Measurements from ENCODE around the gene P2RY14. TPM values are rescaled to one million over a fixed set of nuclear protein-coding genes. Genes with fewer than 3 reads are reported as not detected.
A peak's percentile ranks its signal among the peaks of the same experiment; 100 is the strongest.

The P2RY14 gene
- total and polyA plus RNA-seq, 10 of the 15 experiments (the other 5 are each of a cell fraction or from before 2014, with no cell fraction given): 0.06 to 0.37 (median 0.28) TPM; not detected in 7

DNA sequence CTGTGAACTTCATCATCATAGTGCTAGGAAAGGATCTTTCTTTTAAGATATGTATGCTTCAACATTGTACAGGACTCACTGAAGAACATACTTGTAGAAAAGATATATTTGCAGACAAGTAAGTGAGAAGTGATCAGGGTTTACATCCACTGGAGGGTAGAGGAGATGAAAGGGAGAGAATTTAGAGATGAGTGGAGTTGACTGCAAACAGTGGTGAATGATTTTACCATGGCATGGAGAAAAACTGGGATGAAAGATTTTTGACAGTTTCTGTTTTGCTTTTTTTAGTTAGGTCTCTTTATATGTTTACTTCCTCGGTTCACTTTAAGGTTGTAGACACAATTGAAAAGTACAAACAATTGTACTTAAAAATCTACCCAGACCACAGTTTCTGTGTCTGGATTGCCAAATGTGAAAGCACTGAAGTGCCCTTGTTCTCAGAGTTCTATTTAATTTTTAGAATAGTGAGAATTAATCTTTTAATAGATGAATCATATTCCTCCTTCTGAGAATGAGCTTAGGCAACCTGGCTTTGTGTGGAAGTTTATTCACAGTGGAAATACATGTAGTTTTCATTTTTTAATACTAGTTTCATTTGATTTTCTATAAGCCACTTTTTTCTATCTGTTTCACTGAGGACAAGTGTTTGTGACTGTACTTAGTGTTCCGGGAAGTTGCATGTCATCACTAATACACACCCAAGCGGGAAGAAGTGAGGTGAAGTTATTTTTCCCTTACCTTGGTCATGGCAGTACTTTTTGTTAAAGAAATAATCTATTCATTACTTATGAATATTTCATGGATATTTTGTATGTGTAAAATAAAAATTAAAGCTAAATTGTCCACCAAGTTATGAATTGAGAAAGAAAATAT, 73.6 kb downstream of the P2RY14 start (continued):
- no peak for TF ChIP-seq ZNF24 (IDR thresholded peaks at IDR 0.05)
- TF ChIP-seq, protein P1, sequence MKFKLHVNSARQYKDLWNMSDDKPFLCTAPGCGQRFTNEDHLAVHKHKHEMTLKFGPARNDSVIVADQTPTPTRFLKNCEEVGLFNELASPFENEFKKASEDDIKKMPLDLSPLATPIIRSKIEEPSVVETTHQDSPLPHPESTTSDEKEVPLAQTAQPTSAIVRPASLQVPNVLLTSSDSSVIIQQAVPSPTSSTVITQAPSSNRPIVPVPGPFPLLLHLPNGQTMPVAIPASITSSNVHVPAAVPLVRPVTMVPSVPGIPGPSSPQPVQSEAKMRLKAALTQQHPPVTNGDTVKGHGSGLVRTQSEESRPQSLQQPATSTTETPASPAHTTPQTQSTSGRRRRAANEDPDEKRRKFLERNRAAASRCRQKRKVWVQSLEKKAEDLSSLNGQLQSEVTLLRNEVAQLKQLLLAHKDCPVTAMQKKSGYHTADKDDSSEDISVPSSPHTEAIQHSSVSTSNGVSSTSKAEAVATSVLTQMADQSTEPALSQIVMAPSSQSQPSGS (IDR thresholded peaks at IDR 0.05; ENCODE audit: low read length): no peak
- no peak for TF ChIP-seq NBN (IDR thresholded peaks at IDR 0.05)
- no peak for TF ChIP-seq RUNX3 (IDR thresholded peaks at IDR 0.05; ENCODE audit: low read length)
- no peak for TF ChIP-seq SMC3 (IDR thresholded peaks at IDR 0.05; ENCODE audit: borderline replicate concordance, low read length)
- no peak for TF ChIP-seq SPI1 (IDR thresholded peaks at IDR 0.05; ENCODE audit: borderline replicate concordance, insufficient read depth, low read depth, low read length)
- no peak for TF ChIP-seq CHD4 (IDR thresholded peaks at IDR 0.05)
- no peak for TF ChIP-seq PAX8 (IDR thresholded peaks at IDR 0.05)
- no peak for TF ChIP-seq NR2C2 (IDR thresholded peaks at IDR 0.05; ENCODE audit: borderline replicate concordance, control insufficient read depth, insufficient read length, low read depth)
- no peak for TF ChIP-seq SIN3A (IDR thresholded peaks at IDR 0.05; ENCODE audit: low read depth, low read length)
- TF ChIP-seq LARP7 (IDR thresholded peaks at IDR 0.05): no peak
- no peak for TF ChIP-seq HDAC6 (IDR thresholded peaks at IDR 0.05; ENCODE audit: unreplicated experiment)

DNA sequence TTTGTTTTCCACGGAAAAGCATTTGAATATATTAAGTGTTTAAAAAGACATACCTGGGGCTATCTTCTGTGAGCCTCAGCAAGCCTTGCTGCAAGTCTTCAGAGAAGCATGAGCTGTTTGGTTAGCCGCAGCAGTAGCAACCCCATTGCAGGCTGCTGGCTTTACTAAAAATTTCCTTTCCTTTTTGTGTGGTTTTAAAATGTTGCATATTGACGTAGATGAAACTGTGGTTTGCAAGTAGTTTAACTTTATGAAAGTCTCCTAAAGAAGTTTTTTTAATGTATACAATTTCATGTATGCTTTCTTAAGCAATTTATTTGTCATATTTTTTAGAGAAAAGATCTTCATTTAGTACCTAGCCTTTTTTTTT, 75.3 kb downstream of the P2RY14 start, which contains the start of gene GPR171:
TSS of gene GPR171 (minus strand) at position 166 of the 370 bp plus-strand sequence. CDS start 3,830 bp downstream, outside the sequence.
- peak; percentile 97 for ATAC-seq
- 34% methylated on average over 3 of the region's 3 CpGs for WGBS (ENCODE audit: insufficient coverage, insufficient replicate concordance, low lambda C conversion rate, missing lambda C conversion rate)
- no peak within 1 kb of the TSS for H3K27ac ChIP-seq (ENCODE audit: control insufficient read depth, insufficient read depth)
- POLR2A ChIA-PET: no interaction called here
- peak; percentile 31 for FAIRE-seq
- H3K4me1 ChIP-seq (ENCODE audit: control insufficient read depth, insufficient read depth, low read length): no peaks in the 10 kb centered on the region; the same call in 1 of the 2 replicates
- no peak within 1 kb of the TSS for H2AFZ ChIP-seq (ENCODE audit: control insufficient read depth, low read depth, low read length)
- H3K27me3 ChIP-seq (replicated peaks in 1 of 2; ENCODE audit: control insufficient read depth in 2 of 2, insufficient read depth in 2 of 2, low read length in 1 of 2): no peaks in the 10 kb centered on the region; a peak in 1 of 4 replicates
- intact Hi-C loops (cut with micrococcal nuclease; ENCODE audit: unreplicated experiment): loop anchor here (2.0 kb wide), 1 partner anchor 32 kb away; no protein-coding TSS in a partner anchor
- H3K9me3 ChIP-seq (replicated peaks; ENCODE audit: control insufficient read depth, insufficient read depth, low read length): no peaks in the 10 kb centered on the region
- no peak within 1 kb of the TSS for H3K4me3 ChIP-seq
- H4K20me1 ChIP-seq (ENCODE audit: control insufficient read depth, insufficient read depth): no peaks in the 10 kb centered on the region
- RAD21 ChIA-PET (ENCODE audit: unreplicated experiment): interaction anchor here (1.0 to 1.7 kb wide), 2 partner anchors 28 to 34 kb away, joined by 3 to 5 read pairs; no protein-coding TSS in a partner anchor
- peak within 1 kb of the TSS; percentile 38 for H3K4me2 ChIP-seq (ENCODE audit: control insufficient read depth, insufficient read depth)
- H3K79me2 ChIP-seq (ENCODE audit: control insufficient read depth, insufficient read depth, low read length): no peaks in the 10 kb centered on the region
- no TSS peak for BruUV-seq (replicated peaks)
- SMC1A ChIA-PET (ENCODE audit: uncharacterized antibody, unreplicated experiment): interaction anchor here (0.6 to 4.2 kb wide), 4 partner anchors 16 to 85 kb away, joined by 3 to 22 read pairs (median 4); no protein-coding TSS in a partner anchor
- no peaks in the 10 kb centered on the region for H3K36me3 ChIP-seq (ENCODE audit: control insufficient read depth in 2 of 2, insufficient read depth in 2 of 2, low read length in 1 of 2)
- in situ Hi-C loops (cut with MboI): no loop called here
- DNase-seq (ENCODE audit: low read depth, low spot score): peak; percentile 33
- no peak within 1 kb of the TSS for H3K9ac ChIP-seq (ENCODE audit: control insufficient read depth, insufficient read depth, low read length)
- CTCF ChIA-PET: interaction anchor here (0.7 to 1.5 kb wide), 5 partner anchors 18 to 129 kb away, joined by 3 to 5 read pairs (median 3); no protein-coding TSS in a partner anchor
- TF ChIP-seq PAX5 (IDR thresholded peaks at IDR 0.05; ENCODE audit: borderline replicate concordance, low read depth, low read length): 0 out of 2 replicates have a peak, but pooled peaks have one; percentile 37
- TF ChIP-seq CHD4 (IDR thresholded peaks at IDR 0.05): no peak
- 0 out of 2 replicates have a peak, but pooled peaks have one; percentile 44 for TF ChIP-seq MEF2A (IDR thresholded peaks at IDR 0.05; ENCODE audit: insufficient read depth, low read depth, low read length)
- TF ChIP-seq KLF5 (IDR thresholded peaks at IDR 0.05; ENCODE audit: partially characterized antibody): no peak
- TF ChIP-seq CBFB (IDR thresholded peaks at IDR 0.05; ENCODE audit: low read depth): 0 out of 2 replicates have a peak, but pooled peaks have one; percentile 27
- TF ChIP-seq POLR2AphosphoS2 (IDR thresholded peaks at IDR 0.05; ENCODE audit: low read depth, low read length): no peak
- peak; percentile 32; the same call in 1 of the 2 replicates for TF ChIP-seq CREB1 (IDR thresholded peaks at IDR 0.05; ENCODE audit: low read depth)
- TF ChIP-seq MLLT1 (IDR thresholded peaks at IDR 0.05): 0 out of 2 replicates have a peak, but pooled peaks have one; percentile 46
- peak; percentile 88 for TF ChIP-seq RUNX3 (IDR thresholded peaks at IDR 0.05; ENCODE audit: low read length)
- TF ChIP-seq ZNF384 (IDR thresholded peaks at IDR 0.05; ENCODE audit: borderline replicate concordance, low read depth, low read length): peak; percentile 45; the same call in 1 of the 2 replicates

Data from GM12878 (cell line).